Common myeloid progenitor, CD34-positive (primary cell): ENCODE results near the gene TPRX2.

Source experiments
- CTCF ChIA-PET: fragments of 350-600 bp; sonication (Branson Sonifier 250); formaldehyde crosslinking; loops from one replicate; lab custom pipeline; 2021; ENCODE audit warnings: antibody characterized with exemption; lab: Charles Lee
- POLR2A ChIA-PET: fragments of 350-600 bp; sonication (Branson Sonifier 250); formaldehyde crosslinking; loops from one replicate; lab custom pipeline; 2021; ENCODE audit warnings: antibody characterized with exemption; lab: Charles Lee
- DNase-seq, 3 donors: peaks; one replicate each; pipeline versions ENCODE4 v3.0.0 to v3.0.0-alpha.2; 2013
- H3K27ac ChIP-seq, 2 experiments: 1 replicate in 1 of 2; 2 replicates in 1 of 2; pipeline ENCODE4 v1.7.0; 2013; ENCODE audit warnings: inconsistent platforms in 2 of 2, low read length in 2 of 2, mild to moderate bottlenecking in 2 of 2, low read depth in 1 of 2, moderate library complexity in 1 of 2; ENCODE audit not compliant: severe bottlenecking in 2 of 2, insufficient read depth in 1 of 2, poor library complexity in 1 of 2
- H3K27me3 ChIP-seq, 5 experiments: replicated peaks in 2 of 5; 1 replicate in 3 of 5; 2 replicates in 2 of 5; pipeline versions ENCODE4 v1.6.1 to v1.7.0; 2013; ENCODE audit warnings: low read length in 4 of 5, mild to moderate bottlenecking in 2 of 5, moderate library complexity in 2 of 5, inconsistent platforms in 1 of 5; ENCODE audit not compliant: insufficient read depth in 5 of 5, control insufficient read depth in 4 of 5
- H3K36me3 ChIP-seq, 4 experiments: 1 replicate in 2 of 4; 2 replicates in 2 of 4; pipeline versions ENCODE4 v1.6.1 to v1.7.0; 2013; ENCODE audit warnings: low read length in 3 of 4, control low read depth in 1 of 4, mild to moderate bottlenecking in 1 of 4; ENCODE audit not compliant: control insufficient read depth in 4 of 4, insufficient read depth in 4 of 4
- H3K4me1 ChIP-seq, 4 experiments: 1 replicate in 3 of 4; 2 replicates in 1 of 4; pipeline versions ENCODE4 v1.6.1 to v1.7.1; 2013; ENCODE audit warnings: low read length in 3 of 4, mild to moderate bottlenecking in 3 of 4, control low read depth in 1 of 4, inconsistent platforms in 1 of 4, moderate library complexity in 1 of 4; ENCODE audit not compliant: control insufficient read depth in 4 of 4, insufficient read depth in 4 of 4; ENCODE audit errors: control extremely low read depth in 1 of 4
- H3K4me3 ChIP-seq, 7 experiments: 1 replicate in 4 of 7; 2 replicates in 3 of 7; pipeline versions ENCODE4 v1.5.1 to v1.7.0; 2013; ENCODE audit warnings: mild to moderate bottlenecking in 7 of 7, low read length in 6 of 7, moderate library complexity in 6 of 7, inconsistent platforms in 2 of 7, low read depth in 2 of 7, control low read depth in 1 of 7; ENCODE audit not compliant: insufficient read depth in 4 of 7, control insufficient read depth in 1 of 7; ENCODE audit errors: extremely low read depth in 1 of 7
- H3K9me3 ChIP-seq, 5 experiments: 1 replicate in 4 of 5; 2 replicates in 1 of 5; pipeline versions ENCODE4 v1.6.1 to v1.7.1; 2013; ENCODE audit warnings: low read length in 4 of 5, mild to moderate bottlenecking in 2 of 5, inconsistent platforms in 1 of 5, low read depth in 1 of 5, moderate library complexity in 1 of 5; ENCODE audit not compliant: control insufficient read depth in 4 of 5, insufficient read depth in 2 of 5; ENCODE audit errors: control extremely low read depth in 1 of 5
- WGBS: methylation state at CpG from one replicate; pipeline ENCODE4 v1.1.5; 2013; ENCODE audit not compliant: insufficient coverage; 5-methylcytosine and 5-hydroxymethylcytosine counted together

TPRX2 gene

GRCh38 chr19:47820410-47820809 is 38.6 kb upstream of the TPRX2 start:
- ChIA-PET CTCF (no interaction called here), POLR2A (no interaction called here)
- Histone ChIP-seq H3K36me3 (no peaks in the 10 kb centered on the region), H3K27ac (no peak overlapping the region), H3K4me1 (no peaks in the 10 kb centered on the region), H3K4me3 (no peak overlapping the region), H3K27me3 (peaks cover 2 to 45% (median 11%) of the 10 kb centered on the region in 5 experiments), H3K9me3 (peaks cover 0 to 2% (median 0%) of the 10 kb centered on the region in 5 experiments)
- no peak for DNase-seq
- WGBS, result 77% methylated on average over 2 of the region's 2 CpGs

GRCh38 chr19:47821460-47822020 is 37.5 kb upstream of the TPRX2 start, which contains the start of gene CRX:
Gene CRX, plus strand, starts transcription at chr19:47821937. Its CDS starts 12,507 bp downstream, at chr19:47834444.
- H3K9me3 ChIP-seq, result peaks cover 0 to 2% (median 0%) of the 10 kb centered on the region in 5 experiments
- no peak within 1 kb of the TSS for H3K4me3 ChIP-seq
- no peaks in the 10 kb centered on the region for H3K36me3 ChIP-seq
- peaks cover 2 to 45% (median 11%) of the 10 kb centered on the region in 5 experiments for H3K27me3 ChIP-seq
- ChIA-PET CTCF (no interaction called here), POLR2A (interaction anchor here (0.6 kb wide), 1 partner anchor 13 kb away, joined by 5 read pairs; no protein-coding TSS in a partner anchor)
- no peak for DNase-seq
- no peaks in the 10 kb centered on the region for H3K4me1 ChIP-seq
- H3K27ac ChIP-seq, result no peak within 1 kb of the TSS
- 72% methylated on average over 8 of the region's 15 CpGs for WGBS

- peaks cover 0 to 5% (median 0%) of the 10 kb centered on the region in 5 experiments for H3K9me3 ChIP-seq
- no peak overlapping the region for H3K4me3 ChIP-seq
- H3K4me1 ChIP-seq, result no peaks in the 10 kb centered on the region
- H3K27ac ChIP-seq, result no peak overlapping the region
- peaks cover 2 to 33% (median 9%) of the 10 kb centered on the region in 5 experiments for H3K27me3 ChIP-seq
- WGBS, result 88% methylated on average over 2 of the region's 6 CpGs
- CTCF ChIA-PET, result interaction anchor here (0.6 kb wide), 1 partner anchor 718 kb away, joined by 3 read pairs; no protein-coding TSS in a partner anchor
- no peak for DNase-seq
- no peaks in the 10 kb centered on the region for H3K36me3 ChIP-seq
- POLR2A ChIA-PET, result no interaction called here
These were observed 34.6 kb upstream of the TPRX2 start for GRCh38 chr19:47824396-47824795.

GRCh38 chr19:47826800-47827199 is 32.2 kb upstream of the TPRX2 start:
- Histone ChIP-seq H3K27me3 (peaks cover 0 to 9% (median 0%) of the 10 kb centered on the region in 5 experiments), H3K4me1 (no peaks in the 10 kb centered on the region), H3K9me3 (peaks cover 0 to 5% (median 0%) of the 10 kb centered on the region in 5 experiments), H3K4me3 (no peak overlapping the region), H3K36me3 (no peaks in the 10 kb centered on the region), H3K27ac (no peak overlapping the region)
- ChIA-PET CTCF (no interaction called here), POLR2A (no interaction called here)
- 98% methylated on average over 6 of the region's 6 CpGs for WGBS
- DNase-seq, result no peak

- POLR2A ChIA-PET, result no interaction called here
- DNase-seq, result no peak
- no peaks in the 10 kb centered on the region for H3K36me3 ChIP-seq
- H3K9me3 ChIP-seq, result no peaks in the 10 kb centered on the region
- no peak overlapping the region for H3K27ac ChIP-seq
- CTCF ChIA-PET, result no interaction called here
- 93% methylated on average over 3 of the region's 4 CpGs for WGBS
- H3K4me1 ChIP-seq, result no peaks in the 10 kb centered on the region
- no peak overlapping the region for H3K4me3 ChIP-seq
- peaks cover 0 to 5% (median 3%) of the 10 kb centered on the region in 5 experiments for H3K27me3 ChIP-seq
These were observed 26.3 kb upstream of the TPRX2 start for GRCh38 chr19:47832723-47833122.

- Histone ChIP-seq H3K27ac (no peak overlapping the region), H3K4me1 (no peaks in the 10 kb centered on the region), H3K9me3 (no peaks in the 10 kb centered on the region), H3K4me3 (no peak overlapping the region), H3K36me3 (no peaks in the 10 kb centered on the region), H3K27me3 (peaks cover 0 to 3% (median under 1%) of the 10 kb centered on the region in 5 experiments)
- no peak for DNase-seq
- ChIA-PET POLR2A (no interaction called here), CTCF (interaction anchor here (1.1 kb wide), 1 partner anchor 14 kb away, joined by 3 read pairs; no protein-coding TSS in a partner anchor)
- 87% methylated on average over 7 of the region's 8 CpGs for WGBS
These were observed 23.0 kb upstream of the TPRX2 start for GRCh38 chr19:47836038-47836437.

- Histone ChIP-seq H3K27me3 (peaks cover 0 to 2% (median 0%) of the 10 kb centered on the region in 5 experiments), H3K36me3 (no peaks in the 10 kb centered on the region), H3K4me3 (no peak overlapping the region), H3K4me1 (peaks cover 0 to 4% (median 0%) of the 10 kb centered on the region in 4 experiments), H3K27ac (no peak overlapping the region), H3K9me3 (no peaks in the 10 kb centered on the region)
- POLR2A ChIA-PET, result no interaction called here
- DNase-seq, result no peak
- WGBS, result 93% methylated on average over 16 of the region's 16 CpGs
- CTCF ChIA-PET, result interaction anchor here (1.3 kb wide), 1 partner anchor 10 kb away, joined by 4 read pairs; no protein-coding TSS in a partner anchor
These were observed 19.6 kb upstream of the TPRX2 start for GRCh38 chr19:47839411-47839810.
